A549 (cell line): ENCODE measurements around the gene EDN2. TPM values are rescaled to one million over a fixed set of nuclear protein-coding genes. Genes with fewer than 3 reads are reported as not detected.

Experiments used
- ATAC-seq, 2 experiments: fragments of 200-7000 bp in 1 of 2; fragments of >200 bp in 1 of 2; cut with Nextera tagmentation in 1 of 2; cut with Tn5 transposase in 1 of 2; 3 replicates each; pipeline versions ENCODE4 v1.8.0 to v1.9.1; 2018 to 2020; ENCODE audit warnings: mild to moderate bottlenecking in 1 of 2, moderate library complexity in 1 of 2
- CTCF ChIA-PET: fragments of 300-600 bp; sonication (Branson Sonifier 250); formaldehyde crosslinking; extraction: SDS; loops from one replicate; lab custom pipeline; 2021; ENCODE audit warnings: antibody characterized with exemption, inconsistent platforms; lab: Yijun Ruan, JAX
- POLR2A ChIA-PET: fragments of 350-600 bp; formaldehyde crosslinking; extraction: SDS; loops from one replicate; lab custom pipeline; 2021; ENCODE audit warnings: antibody characterized with exemption, inconsistent platforms; lab: Yijun Ruan, JAX
- DNase-seq, 2 experiments: peaks; one replicate each; pipeline versions ENCODE4 v3.0.0 to v3.0.0-alpha.2; 2011 to 2016; ENCODE audit warnings: low read depth in 1 of 2, low spot score in 1 of 2
- FAIRE-seq: peaks from 2 replicates; lab custom pipeline; 2011; peaks lifted over from hg19 to GRCh38; lab: Jason Lieb, UNC
- H3K27ac ChIP-seq, 2 experiments: fragments of >200 bp; sonication (Bioruptor Twin); formaldehyde crosslinking; 3 replicates each; pipeline ENCODE4 v1.5.1; 2016 to 2017
- H3K4me1 ChIP-seq: fragments of >200 bp; sonication (Bioruptor Twin); formaldehyde crosslinking; 3 replicates; pipeline ENCODE4 v1.6.1; 2016
- H3K4me2 ChIP-seq: fragments of >200 bp; sonication (Bioruptor Twin); formaldehyde crosslinking; 3 replicates; pipeline ENCODE4 v1.6.1; 2016
- H3K4me3 ChIP-seq: fragments of >200 bp; sonication (Bioruptor Twin); formaldehyde crosslinking; 3 replicates; pipeline ENCODE4 v1.5.1; 2016
- H3K9me3 ChIP-seq: fragments of >200 bp; sonication (Bioruptor Twin); formaldehyde crosslinking; 3 replicates; pipeline ENCODE4 v1.6.1; 2016
- ATOH8 ChIP-seq: fragments of 250-450 bp; sonication (Bioruptor Pico); IDR thresholded peaks from 2 replicates; pipeline ENCODE4 v1.5.0; 2020; ENCODE audit warnings: low read depth, mild to moderate bottlenecking, moderate library complexity
- BCL3 ChIP-seq: fragments of >200 bp; sonication (Bioruptor Twin); formaldehyde crosslinking; IDR thresholded peaks from 3 replicates; pipeline ENCODE4 v1.6.1; 2016
- BHLHE40 ChIP-seq: IDR thresholded peaks from 2 replicates; pipeline ENCODE4 v1.6.1; 2012; ENCODE audit warnings: low read depth, low read length, inconsistent platforms
- CBX2 ChIP-seq: fragments of 200-600 bp; sonication (generic); IDR thresholded peaks from 2 replicates; pipeline ENCODE4 v1.6.1; 2016; ENCODE audit warnings: low read depth, mild to moderate bottlenecking, borderline replicate concordance
- CBX8 ChIP-seq: fragments of 200-600 bp; sonication (generic); IDR thresholded peaks from 2 replicates; pipeline ENCODE4 v1.6.1; 2016
- CEBPB ChIP-seq, 2 experiments: fragments of >200 bp in 1 of 2; sonication (Bioruptor Twin) in 1 of 2; formaldehyde crosslinking in 1 of 2; IDR thresholded peaks; 2 replicates each; pipeline ENCODE4 v1.6.1; 2012 to 2016
- CHD2 ChIP-seq: fragments of 150-350 bp; IDR thresholded peaks from 2 replicates; pipeline ENCODE4 v1.6.1; 2014; ENCODE audit warnings: low read length; ENCODE audit not compliant: partially characterized antibody
- E2F6 ChIP-seq: IDR thresholded peaks from 2 replicates; pipeline ENCODE4 v1.6.1; 2012; ENCODE audit warnings: low read depth, borderline replicate concordance
- EHMT2 ChIP-seq: fragments of 200-600 bp; sonication (generic); IDR thresholded peaks from 2 replicates; pipeline ENCODE4 v1.6.1; 2016; ENCODE audit warnings: antibody characterized with exemption, low read depth, mild to moderate bottlenecking, moderate library complexity
- ESRRA ChIP-seq: fragments of 150-350 bp; IDR thresholded peaks from 2 replicates; pipeline ENCODE4 v1.6.1; 2014; ENCODE audit warnings: mild to moderate bottlenecking, low read length, borderline replicate concordance
- FOSL2 ChIP-seq, 2 experiments: fragments of 450-650 bp in 1 of 2; fragments of >200 bp in 1 of 2; sonication (Bioruptor Twin) in 1 of 2; formaldehyde crosslinking; IDR thresholded peaks; 2 replicates each; pipeline versions ENCODE4 v1.5.0 to v1.6.1; 2016 to 2020; ENCODE audit warnings: mild to moderate bottlenecking in 1 of 2, moderate library complexity in 1 of 2
- GATA3 ChIP-seq: IDR thresholded peaks from 2 replicates; pipeline ENCODE4 v1.6.1; 2012; ENCODE audit warnings: borderline replicate concordance
- HDAC2 ChIP-seq: fragments of 200-600 bp; sonication (generic); IDR thresholded peaks from 2 replicates; pipeline ENCODE4 v1.6.1; 2016
- HES2 ChIP-seq: fragments of >200 bp; sonication (Bioruptor Twin); formaldehyde crosslinking; IDR thresholded peaks from 2 replicates; pipeline ENCODE4 v1.6.1; 2016
- JUNB ChIP-seq: fragments of >200 bp; sonication (Bioruptor Twin); formaldehyde crosslinking; IDR thresholded peaks from 2 replicates; pipeline ENCODE4 v1.6.1; 2016
- MAFK ChIP-seq: fragments of 450-650 bp; IDR thresholded peaks from 2 replicates; pipeline ENCODE4 v1.6.1; 2014; ENCODE audit not compliant: partially characterized antibody
- MAX ChIP-seq: IDR thresholded peaks from 2 replicates; pipeline ENCODE4 v1.6.1; 2012
- NFE2L2 ChIP-seq: fragments of 150-350 bp; conservative IDR thresholded peaks from 2 replicates; pipeline ENCODE4 v1.6.1; 2014; ENCODE audit warnings: low read length
- RAD21 ChIP-seq, 2 experiments: fragments of >200 bp in 1 of 2; sonication (Bioruptor Twin) in 1 of 2; formaldehyde crosslinking in 1 of 2; IDR thresholded peaks in 1 of 2; conservative IDR thresholded peaks in 1 of 2; 2 replicates in 1 of 2; 3 replicates in 1 of 2; pipeline ENCODE4 v1.6.1; 2012 to 2018; ENCODE audit warnings: inconsistent platforms in 1 of 2
- RNF2 ChIP-seq: fragments of 200-600 bp; sonication (generic); IDR thresholded peaks from 2 replicates; pipeline ENCODE4 v1.6.1; 2016; ENCODE audit warnings: low read depth, mild to moderate bottlenecking, antibody characterized with exemption, moderate library complexity, borderline replicate concordance
- ZFP36 ChIP-seq: fragments of 450-650 bp; IDR thresholded peaks from 2 replicates; pipeline ENCODE4 v1.6.1; 2014; ENCODE audit warnings: borderline replicate concordance; ENCODE audit not compliant: partially characterized antibody
- WGBS: methylation state at CpG from one replicate; pipeline ENCODE4 v1.1.6; 2017; ENCODE audit errors: missing lambda C conversion rate; 5-methylcytosine and 5-hydroxymethylcytosine counted together
- polyA plus RNA-seq, 4 experiments: library from polyadenylated mRNA; depleted of rRNA in 3 of 4; stranded (reverse); fragments of >200 nt; fragmentation: RNase III in 1 of 4; extraction: RNeasy Plus Mini Kit Qiagen cat#74134 plus additional on column Dnase treatment in 1 of 4; gene quantifications; 2 replicates in 3 of 4; 3 replicates in 1 of 4; pipeline ENCODE4 v1.2.3, GENCODE V29; 2011 to 2017

Gene EDN2
- polyA plus RNA-seq, 2 of the 4 experiments (the other 2 are of a cell fraction): 1.2 to 3.2 TPM

- no peak for DNase-seq
- Histone ChIP-seq H3K4me1 (no peaks in the 10 kb centered on the region), H3K4me2 (no peak overlapping the region), H3K4me3 (no peak overlapping the region), H3K27ac (no peak overlapping the region), H3K9me3 (peaks cover 14% of the 10 kb centered on the region; the same call in 2 of the 3 replicates)
- ChIA-PET CTCF (interaction anchor here (1.5 to 1.8 kb wide), 2 partner anchors 12 to 13 kb away, joined by 5 to 6 read pairs; no protein-coding TSS in a partner anchor), POLR2A (no interaction called here)
- no peak for TF ChIP-seq MAFK
- no peak for TF ChIP-seq E2F6
- TF ChIP-seq CEBPB (IDR thresholded peaks at IDR 0.05): no peak
- no peak for TF ChIP-seq ESRRA
- no peak for TF ChIP-seq HES2
- FAIRE-seq: no peak
- no peak for ATAC-seq
These were observed 39.7 kb downstream of the EDN2 start for GRCh38 chr1:41444785-41445184.

GRCh38 chr1:41444246-41444645, 40.2 kb downstream of the EDN2 start:
- Histone ChIP-seq H3K4me2 (no peak overlapping the region), H3K27ac (no peak overlapping the region), H3K4me1 (no peaks in the 10 kb centered on the region), H3K4me3 (no peak overlapping the region), H3K9me3 (peaks cover 14% of the 10 kb centered on the region; the same call in 2 of the 3 replicates)
- POLR2A ChIA-PET: no interaction called here
- FAIRE-seq (no peak), DNase-seq (peak; percentile 13 to 26), ATAC-seq (no peak)
- CTCF ChIA-PET: interaction anchor here (0.7 to 1.8 kb wide), 3 partner anchors 12 to 65 kb away, joined by 3 to 6 read pairs (median 4); no protein-coding TSS in a partner anchor
- 10% methylated on average over 2 of the region's 3 CpGs for WGBS
- no peak for TF ChIP-seq JUNB
- no peak for TF ChIP-seq CBX2
- no peak for TF ChIP-seq MAFK
- no peak for TF ChIP-seq EHMT2
- no peak for TF ChIP-seq HDAC2
- TF ChIP-seq ATOH8 (CRISPR knock-in tag): no peak
- no peak for TF ChIP-seq ZFP36

GRCh38 chr1:41442697-41443251, 41.7 kb downstream of the EDN2 start:
- TF ChIP-seq RNF2 (no peak), HES2 (no peak), RAD21 (conservative IDR thresholded peaks at IDR 0.05 in 1 of 2, IDR thresholded peaks at IDR 0.05 in 1 of 2) (no peak), CHD2 (no peak), BCL3 (no peak), MAX (no peak), ATOH8 (CRISPR knock-in tag) (no peak), FOSL2 (IDR thresholded peaks at IDR 0.05) (no peak), FOSL2 (CRISPR knock-in tag; IDR thresholded peaks at IDR 0.05) (no peak), CBX8 (no peak), BHLHE40 (no peak), GATA3 (no peak), NFE2L2 (no peak)
- H3K27ac ChIP-seq: no peak overlapping the region
- ChIA-PET CTCF (interaction anchor here (0.6 to 1.4 kb wide), 5 partner anchors 37 to 729 kb away, joined by 3 to 4 read pairs (median 4); no protein-coding TSS in a partner anchor), POLR2A (no interaction called here)
- no peaks in the 10 kb centered on the region for H3K4me1 ChIP-seq
- no peak overlapping the region for H3K4me3 ChIP-seq
- FAIRE-seq: no peak
- H3K4me2 ChIP-seq: no peak overlapping the region
- DNase-seq: no peak
- peaks cover 14% of the 10 kb centered on the region; the same call in 2 of the 3 replicates for H3K9me3 ChIP-seq
- ATAC-seq: no peak
- WGBS: 41% methylated on average over 7 of the region's 7 CpGs
